AG04450 (cell line): Measurements from ENCODE around the gene CHL1. TPM values are rescaled to one million over a fixed set of nuclear protein-coding genes. Genes with fewer than 3 reads are reported as not detected.

Experiments
- CTCF ChIA-PET: fragments of 300-600, 350-600 bp; formaldehyde crosslinking; extraction: SDS; loops from one replicate; lab custom pipeline; 2022; ENCODE audit warnings: antibody characterized with exemption, inconsistent platforms; lab: Charles Lee
- POLR2A ChIA-PET: fragments of 350-600 bp; formaldehyde crosslinking; extraction: SDS; loops from one replicate; lab custom pipeline; 2021; ENCODE audit warnings: antibody characterized with exemption, inconsistent platforms; lab: Yijun Ruan, JAX
- DNase-seq: peaks from one replicate; pipeline ENCODE4 v3.0.0-alpha.2; 2011; ENCODE audit warnings: low read depth, low spot score
- H3K27ac ChIP-seq: one replicate; pipeline ENCODE4 v1.5.1; 2012; ENCODE audit warnings: low read depth, low read length, control low read depth
- H3K27me3 ChIP-seq: one replicate; pipeline ENCODE4 v1.6.0; 2012; ENCODE audit warnings: low read length; ENCODE audit not compliant: control insufficient read depth, insufficient read depth
- H3K4me3 ChIP-seq: 2 replicates; pipeline ENCODE4 v1.5.1; 2011; ENCODE audit warnings: mild to moderate bottlenecking, low read depth, low read length, control low read depth
- H3K9me3 ChIP-seq: 2 replicates; pipeline ENCODE4 v1.5.1; 2012; ENCODE audit warnings: low read length; ENCODE audit not compliant: control insufficient read depth, insufficient read depth
- CTCF ChIP-seq: IDR thresholded peaks from 2 replicates; pipeline ENCODE4 v1.5.1; 2011; ENCODE audit warnings: low read depth, low read length, control low read depth, inconsistent platforms
- polyA plus RNA-seq: library from polyadenylated mRNA; depleted of rRNA; stranded (reverse); fragments of >200 nt; gene quantifications from 2 replicates; pipeline ENCODE4 v1.2.3, GENCODE V29; 2011

The CHL1 gene
- polyA plus RNA-seq, 1 experiment = 0.40 TPM

- no peak for DNase-seq
- no peaks in the 10 kb centered on the region for H3K27me3 ChIP-seq
- no peak overlapping the region for H3K4me3 ChIP-seq
- CTCF ChIA-PET = interaction anchor here (0.6 kb wide), 1 partner anchor 13 kb away, joined by 3 read pairs; no protein-coding TSS in a partner anchor
- H3K9me3 ChIP-seq = no peaks in the 10 kb centered on the region
- TF ChIP-seq CTCF = no peak
- POLR2A ChIA-PET = no interaction called here
- H3K27ac ChIP-seq = no peak overlapping the region
These were observed 32.0 kb downstream of the CHL1 start for GRCh38 chr3:228442-229182.

- DNase-seq = no peak
- CTCF ChIA-PET = interaction anchor here (0.6 kb wide), 1 partner anchor 12 kb away, joined by 3 read pairs; no protein-coding TSS in a partner anchor
- POLR2A ChIA-PET = no interaction called here
These were observed 32.7 kb downstream of the CHL1 start for GRCh38 chr3:229183-229661.

GRCh38 chr3:236881-237280 lies 40.3 kb downstream of the CHL1 start:
- Histone ChIP-seq H3K27me3 (no peaks in the 10 kb centered on the region), H3K27ac (no peak overlapping the region), H3K9me3 (no peaks in the 10 kb centered on the region), H3K4me3 (no peak overlapping the region)
- TF ChIP-seq CTCF = no peak
- DNase-seq = no peak
- ChIA-PET CTCF (interaction anchor here (0.6 kb wide), 1 partner anchor 81 kb away, joined by 4 read pairs; no protein-coding TSS in a partner anchor), POLR2A (no interaction called here)

More at GRCh38 chr3:229183-229661, 32.7 kb downstream of the CHL1 start:
- TF ChIP-seq CTCF = no peak
- Histone ChIP-seq H3K9me3 (no peaks in the 10 kb centered on the region), H3K27ac (no peak overlapping the region), H3K27me3 (no peaks in the 10 kb centered on the region), H3K4me3 (no peak overlapping the region)

- TF ChIP-seq CTCF = no peak
- ChIA-PET POLR2A (interaction anchor here (1.2 kb wide), 1 partner anchor 32 kb away, joined by 3 read pairs; no protein-coding TSS in a partner anchor), CTCF (interaction anchor here (2.5 kb wide), 1 partner anchor 111 kb away, joined by 16 read pairs; no protein-coding TSS in a partner anchor)
- Histone ChIP-seq H3K9me3 (no peaks in the 10 kb centered on the region), H3K27me3 (no peaks in the 10 kb centered on the region), H3K4me3 (no peak overlapping the region), H3K27ac (peak overlapping the region; percentile 71)
- DNase-seq = peak; percentile 4
These were observed 46.2 kb downstream of the CHL1 start for GRCh38 chr3:242602-243355.
